Hematopoietic multipotent progenitor cell treated with erythropoietin and hydrocortisone succinate and interleukin-3 and kit ligand, for 8 days (in vitro differentiated cells): ENCODE data around the gene WWOX.
"Not testable (repeated sequence)": the region's sequence is repeated elsewhere in the genome, so short reads cannot be mapped to it uniquely, and the experiment has no call there.

Experiments
- DNase-seq: peaks from one replicate; pipeline ENCODE4 v3.0.0-alpha.2; 2015

WWOX gene

GRCh38 chr16:78593352-78593751 is 493.9 kb downstream of the WWOX start:
- DNase-seq = no peak

- no peak for DNase-seq
Observed at GRCh38 chr16:78594191-78594590, 494.7 kb downstream of the WWOX start.

- no peak for DNase-seq
Observed at GRCh38 chr16:78596348-78596995, 497.0 kb downstream of the WWOX start.

- DNase-seq = no peak
Observed at GRCh38 chr16:78596996-78597422, 497.6 kb downstream of the WWOX start.

GRCh38 chr16:78597809-78598570 is 498.5 kb downstream of the WWOX start:
- no peak for DNase-seq

GRCh38 chr16:78599271-78599670 is 499.8 kb downstream of the WWOX start:
- DNase-seq = no peak

- DNase-seq = not testable (repeated sequence)
Observed at GRCh38 chr16:78604423-78605062, 505.1 kb downstream of the WWOX start.

- DNase-seq = no peak
Observed at GRCh38 chr16:78605548-78606101, 506.2 kb downstream of the WWOX start.

- no peak for DNase-seq
Observed at GRCh38 chr16:78606545-78606944, 507.1 kb downstream of the WWOX start.

- no peak for DNase-seq
Observed at GRCh38 chr16:78607022-78607421, 507.6 kb downstream of the WWOX start.

- no peak for DNase-seq
Observed at GRCh38 chr16:78607465-78607864, 508.0 kb downstream of the WWOX start.

- DNase-seq = no peak
Observed at GRCh38 chr16:78608305-78608776, 508.9 kb downstream of the WWOX start.

- no peak for DNase-seq
Observed at GRCh38 chr16:78609402-78610274, 510.2 kb downstream of the WWOX start.

- no peak for DNase-seq
Observed at GRCh38 chr16:78611318-78611717, 511.9 kb downstream of the WWOX start.

GRCh38 chr16:78619811-78620210 is 520.4 kb downstream of the WWOX start:
- DNase-seq = peak; percentile 78

- DNase-seq = peak; percentile 96
Observed at GRCh38 chr16:78620291-78620690, 520.8 kb downstream of the WWOX start.

GRCh38 chr16:78623796-78624195 is 524.3 kb downstream of the WWOX start:
- DNase-seq = no peak

GRCh38 chr16:78624366-78624765 is 524.9 kb downstream of the WWOX start:
- peak; percentile 78 for DNase-seq

- no peak for DNase-seq
Observed at GRCh38 chr16:78628461-78629045, 529.1 kb downstream of the WWOX start.

GRCh38 chr16:78629173-78629572 is 529.7 kb downstream of the WWOX start:
- DNase-seq = no peak

GRCh38 chr16:78630102-78630501 is 530.6 kb downstream of the WWOX start:
- DNase-seq = no peak

- no peak for DNase-seq
Observed at GRCh38 chr16:78633551-78633950, 534.1 kb downstream of the WWOX start.
